HCT116 (cell line): ENCODE results near the gene SFXN1.

Experiments used
- ELF1 ChIP-seq: IDR thresholded peaks from 2 replicates; pipeline ENCODE4 v1.6.1; 2012; ENCODE audit warnings: low read depth, borderline replicate concordance
- POLR2AphosphoS5 ChIP-seq: IDR thresholded peaks from 2 replicates; pipeline ENCODE4 v1.6.1; 2011; ENCODE audit warnings: mild to moderate bottlenecking, low read depth, low read length, moderate library complexity
- TF ChIP-seq, protein P1 (sequence below), 3 experiments: fragments of 200-600 bp in 1 of 3; sonication (generic) in 1 of 3; IDR thresholded peaks in 2 of 3; conservative IDR thresholded peaks in 1 of 3; 2 replicates each; pipeline ENCODE4 v1.5.1; 2012 to 2017; ENCODE audit warnings: low read depth in 2 of 3, low read length in 2 of 3, antibody characterized with exemption in 1 of 3, borderline replicate concordance in 1 of 3, control low read depth in 1 of 3, mild to moderate bottlenecking in 1 of 3, mixed read lengths in 1 of 3, mixed run types in 1 of 3, moderate library complexity in 1 of 3; ENCODE audit not compliant: insufficient read depth in 1 of 3

DNA sequence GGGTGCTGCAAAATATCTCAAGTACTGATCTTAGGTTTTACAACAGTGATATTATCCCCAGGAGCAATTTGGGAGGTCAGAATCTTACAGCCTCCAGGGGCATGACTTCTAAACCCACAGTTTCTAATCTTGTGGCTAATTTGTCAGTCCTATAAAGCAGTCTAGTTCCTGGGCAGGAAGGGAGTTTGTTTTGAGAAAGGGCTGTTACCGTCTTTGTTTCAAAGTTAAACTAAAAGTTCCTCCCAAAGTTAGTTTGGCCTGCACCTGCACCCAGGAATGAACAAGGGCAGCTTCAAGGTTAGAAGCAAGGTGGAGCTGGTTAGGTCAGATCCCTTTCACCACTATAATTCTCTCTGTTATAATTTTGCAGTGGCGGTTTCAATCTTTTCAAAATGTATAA, 81.7 kb downstream of the SFXN1 start:
- TF ChIP-seq, protein P1, sequence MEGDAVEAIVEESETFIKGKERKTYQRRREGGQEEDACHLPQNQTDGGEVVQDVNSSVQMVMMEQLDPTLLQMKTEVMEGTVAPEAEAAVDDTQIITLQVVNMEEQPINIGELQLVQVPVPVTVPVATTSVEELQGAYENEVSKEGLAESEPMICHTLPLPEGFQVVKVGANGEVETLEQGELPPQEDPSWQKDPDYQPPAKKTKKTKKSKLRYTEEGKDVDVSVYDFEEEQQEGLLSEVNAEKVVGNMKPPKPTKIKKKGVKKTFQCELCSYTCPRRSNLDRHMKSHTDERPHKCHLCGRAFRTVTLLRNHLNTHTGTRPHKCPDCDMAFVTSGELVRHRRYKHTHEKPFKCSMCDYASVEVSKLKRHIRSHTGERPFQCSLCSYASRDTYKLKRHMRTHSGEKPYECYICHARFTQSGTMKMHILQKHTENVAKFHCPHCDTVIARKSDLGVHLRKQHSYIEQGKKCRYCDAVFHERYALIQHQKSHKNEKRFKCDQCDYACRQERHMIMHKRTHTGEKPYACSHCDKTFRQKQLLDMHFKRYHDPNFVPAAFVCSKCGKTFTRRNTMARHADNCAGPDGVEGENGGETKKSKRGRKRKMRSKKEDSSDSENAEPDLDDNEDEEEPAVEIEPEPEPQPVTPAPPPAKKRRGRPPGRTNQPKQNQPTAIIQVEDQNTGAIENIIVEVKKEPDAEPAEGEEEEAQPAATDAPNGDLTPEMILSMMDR (IDR thresholded peaks at IDR 0.05 in 2 of 3, conservative IDR thresholded peaks at IDR 0.05 in 1 of 3; ENCODE audit: borderline replicate concordance in 1 of 3, insufficient read depth in 1 of 3, low read depth in 2 of 3, low read length in 2 of 3) = no peak
- no peak for TF ChIP-seq POLR2AphosphoS5
- TF ChIP-seq ELF1 = no peak
